ENCODE data around the gene CYP4F11.
"Not testable (repeated sequence)": the region's sequence is repeated elsewhere in the genome, so short reads cannot be mapped to it uniquely, and the experiment has no call there.

Gene CYP4F11

DNA sequence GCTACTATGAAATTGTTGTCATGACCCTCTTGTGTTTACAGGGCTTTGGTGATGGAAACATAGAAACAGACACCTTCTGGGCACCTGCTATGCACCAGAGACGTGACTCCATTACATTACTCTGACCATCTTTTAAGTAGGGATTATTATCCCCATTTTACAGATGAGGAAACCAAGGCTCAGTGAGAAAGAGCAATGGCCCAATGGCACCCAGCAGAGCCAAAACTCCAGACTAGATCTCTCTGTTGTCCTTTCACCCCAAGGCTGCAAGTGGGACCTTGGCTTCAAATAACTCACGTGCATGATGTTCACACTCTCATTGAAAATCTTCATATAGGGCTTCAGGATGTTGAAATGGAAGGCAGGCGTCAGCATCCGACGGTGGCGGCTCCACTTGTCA, 42.3 kb downstream of the CYP4F11 start:
- no peak for DNase-seq (ENCODE audit: low spot score)
- TF ChIP-seq, protein P1, sequence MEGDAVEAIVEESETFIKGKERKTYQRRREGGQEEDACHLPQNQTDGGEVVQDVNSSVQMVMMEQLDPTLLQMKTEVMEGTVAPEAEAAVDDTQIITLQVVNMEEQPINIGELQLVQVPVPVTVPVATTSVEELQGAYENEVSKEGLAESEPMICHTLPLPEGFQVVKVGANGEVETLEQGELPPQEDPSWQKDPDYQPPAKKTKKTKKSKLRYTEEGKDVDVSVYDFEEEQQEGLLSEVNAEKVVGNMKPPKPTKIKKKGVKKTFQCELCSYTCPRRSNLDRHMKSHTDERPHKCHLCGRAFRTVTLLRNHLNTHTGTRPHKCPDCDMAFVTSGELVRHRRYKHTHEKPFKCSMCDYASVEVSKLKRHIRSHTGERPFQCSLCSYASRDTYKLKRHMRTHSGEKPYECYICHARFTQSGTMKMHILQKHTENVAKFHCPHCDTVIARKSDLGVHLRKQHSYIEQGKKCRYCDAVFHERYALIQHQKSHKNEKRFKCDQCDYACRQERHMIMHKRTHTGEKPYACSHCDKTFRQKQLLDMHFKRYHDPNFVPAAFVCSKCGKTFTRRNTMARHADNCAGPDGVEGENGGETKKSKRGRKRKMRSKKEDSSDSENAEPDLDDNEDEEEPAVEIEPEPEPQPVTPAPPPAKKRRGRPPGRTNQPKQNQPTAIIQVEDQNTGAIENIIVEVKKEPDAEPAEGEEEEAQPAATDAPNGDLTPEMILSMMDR (IDR thresholded peaks at IDR 0.05; ENCODE audit: extremely low read depth, missing control alignments), result no peak

DNA sequence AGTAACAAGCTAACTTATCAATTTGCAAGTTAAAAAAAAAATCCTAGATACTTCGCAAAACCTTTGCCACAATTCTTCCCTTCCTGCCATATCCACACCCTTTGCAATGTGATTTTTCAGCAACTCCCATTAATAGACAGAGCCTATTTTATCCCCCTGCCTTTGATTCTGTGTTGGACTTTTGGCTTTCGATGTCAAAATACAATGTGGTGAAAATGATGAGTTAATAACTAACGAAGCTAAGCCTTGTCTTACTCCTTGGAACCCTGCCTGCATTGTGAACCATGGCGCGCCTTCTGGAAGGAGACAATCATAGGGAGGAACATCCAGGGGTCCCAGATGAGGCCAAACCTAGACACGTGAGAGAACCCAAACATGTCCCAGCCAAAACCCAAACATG, 42.9 kb downstream of the CYP4F11 start:
- TF ChIP-seq, protein P1 (IDR thresholded peaks at IDR 0.05; ENCODE audit: extremely low read depth, missing control alignments), result no peak
- no peak for DNase-seq (ENCODE audit: low spot score)

DNA sequence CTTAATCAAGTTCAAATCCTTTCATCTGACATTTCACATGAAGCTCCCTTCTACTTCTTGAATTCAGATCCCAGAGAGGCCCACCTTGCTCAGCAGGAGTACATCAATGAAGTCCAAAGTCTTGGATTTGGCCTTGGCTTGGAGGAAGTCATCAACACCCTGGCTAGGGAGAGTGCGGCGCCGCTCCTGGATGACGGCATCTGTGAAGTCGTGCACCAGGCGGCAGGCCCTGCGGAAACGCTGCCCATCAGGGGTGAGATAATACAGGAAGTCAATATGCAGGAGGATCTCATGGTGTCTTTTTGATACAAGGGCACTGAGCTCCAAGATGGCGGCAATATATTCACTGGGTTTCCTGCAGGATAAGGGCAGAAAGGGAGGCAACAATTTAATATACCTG, 45.0 kb downstream of the CYP4F11 start:
- not testable (repeated sequence) for DNase-seq (ENCODE audit: low spot score)

DNA sequence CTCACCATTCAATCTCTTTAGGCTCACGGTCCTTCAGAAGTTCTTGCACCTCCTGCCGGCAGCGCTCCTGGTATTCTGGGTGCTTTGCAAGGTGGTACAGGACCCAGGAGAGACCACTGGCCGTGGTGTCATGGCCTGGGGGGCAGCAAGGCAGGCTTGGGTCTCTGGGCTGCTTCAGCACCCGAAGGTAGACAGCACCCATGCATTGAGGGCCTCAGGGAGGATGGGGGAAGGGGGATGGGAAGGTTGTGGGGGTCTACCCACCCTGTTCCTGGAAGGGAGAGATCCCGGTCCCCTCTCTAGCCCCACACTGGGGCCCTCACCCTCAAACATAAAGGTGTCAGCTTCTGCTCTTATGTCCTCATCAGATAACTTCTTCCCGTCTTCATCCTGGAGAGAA, 48.4 kb downstream of the CYP4F11 start:
- no peak for DNase-seq (ENCODE audit: low spot score)
- TF ChIP-seq, protein P1 (IDR thresholded peaks at IDR 0.05; ENCODE audit: extremely low read depth, missing control alignments), result no peak

DNA sequence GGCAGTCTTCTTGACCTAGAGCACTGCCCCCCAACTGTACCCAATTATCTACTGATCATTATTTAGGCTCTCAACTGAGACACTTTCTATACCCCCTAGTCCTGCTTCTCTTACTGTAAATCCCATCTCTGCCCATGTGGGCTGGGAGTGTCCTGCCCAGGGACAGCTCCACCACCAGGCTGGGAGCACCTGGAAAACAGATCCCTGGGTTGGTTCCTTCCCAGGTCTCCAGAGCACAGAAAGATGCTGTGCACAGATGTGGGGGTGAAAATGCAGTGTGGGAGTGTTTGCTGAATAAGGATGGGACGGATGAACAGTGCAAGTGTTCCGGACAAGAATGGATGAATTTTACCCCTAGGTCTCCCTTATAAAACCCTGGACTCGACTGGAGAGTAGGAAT, 49.2 kb downstream of the CYP4F11 start:
- TF ChIP-seq, protein P1 (IDR thresholded peaks at IDR 0.05; ENCODE audit: extremely low read depth, missing control alignments), result no peak
- DNase-seq (ENCODE audit: low spot score), result no peak

DNA sequence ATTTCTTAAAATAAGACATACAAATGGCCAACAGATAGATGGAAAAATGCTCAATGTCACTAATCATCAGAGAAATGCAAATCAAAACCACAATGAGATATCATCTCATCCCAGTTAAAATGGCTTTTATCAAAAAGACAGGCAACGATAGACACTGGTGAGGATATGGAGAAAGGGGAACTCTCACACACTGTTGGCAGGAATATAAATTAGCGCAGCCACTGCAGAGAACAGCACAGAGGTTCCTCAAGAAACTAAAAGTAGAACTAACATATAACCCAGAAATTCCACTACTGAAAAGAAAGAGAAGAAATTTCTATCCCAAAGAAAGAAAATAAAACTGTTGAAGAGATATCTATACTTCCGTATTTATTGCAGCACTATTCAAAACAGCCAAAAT, 51.0 kb downstream of the CYP4F11 start:
- not testable (repeated sequence) for DNase-seq (ENCODE audit: low spot score)

DNA sequence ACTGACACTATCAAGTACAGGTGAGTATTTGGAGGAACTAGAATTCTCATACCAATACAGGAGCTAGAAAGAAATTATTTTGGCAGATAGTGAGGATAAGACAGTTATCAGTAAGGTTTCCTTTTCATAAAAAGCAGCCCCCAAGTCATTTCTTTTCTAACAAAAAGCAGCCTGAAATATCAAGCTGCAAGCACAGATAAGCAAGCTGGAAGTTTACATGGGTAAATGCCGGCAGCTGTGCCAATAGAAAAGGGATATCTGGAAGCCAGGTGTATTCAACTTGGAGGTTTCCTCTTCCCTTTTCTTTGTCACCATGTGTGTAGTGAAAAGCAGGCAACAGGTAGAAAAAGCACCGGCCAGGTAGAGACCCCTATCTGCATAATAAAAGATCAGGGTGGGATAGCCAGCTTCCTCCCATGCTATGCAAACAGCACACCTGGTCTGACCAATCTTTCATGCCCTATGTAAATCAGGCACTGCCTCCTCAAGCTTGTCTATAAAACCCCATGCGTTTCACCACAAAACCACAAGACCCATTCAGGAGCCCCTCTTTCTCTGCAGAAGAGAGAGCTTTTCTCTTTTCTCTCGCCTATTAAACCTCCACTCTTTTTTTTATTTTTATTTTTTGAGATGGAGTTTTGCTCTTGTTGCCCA, 59.4 kb downstream of the CYP4F11 start:
- TF ChIP-seq, protein P1 (IDR thresholded peaks at IDR 0.05; ENCODE audit: extremely low read depth, missing control alignments), result no peak
- DNase-seq (ENCODE audit: low spot score), result no peak

DNA sequence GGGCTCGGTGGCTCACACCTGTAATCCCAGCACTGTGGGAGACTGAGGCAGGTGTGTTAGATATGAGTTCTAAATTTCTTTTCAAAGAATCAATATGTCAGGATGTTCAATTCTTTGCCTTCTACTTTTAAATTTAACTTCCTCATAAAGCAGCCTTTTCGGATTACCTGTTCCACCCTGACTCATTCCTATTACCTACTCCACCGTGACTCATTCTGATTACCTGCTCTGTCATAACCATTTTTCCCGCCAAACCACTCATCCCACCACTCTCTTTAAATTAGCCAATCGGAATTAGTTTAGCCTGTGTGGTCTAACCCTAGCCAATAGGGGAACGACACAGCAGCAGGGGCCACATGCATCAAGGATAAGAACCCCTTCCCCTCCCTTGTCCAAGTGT, 60.6 kb downstream of the CYP4F11 start:
- not testable (repeated sequence) for DNase-seq (ENCODE audit: low spot score)

DNA sequence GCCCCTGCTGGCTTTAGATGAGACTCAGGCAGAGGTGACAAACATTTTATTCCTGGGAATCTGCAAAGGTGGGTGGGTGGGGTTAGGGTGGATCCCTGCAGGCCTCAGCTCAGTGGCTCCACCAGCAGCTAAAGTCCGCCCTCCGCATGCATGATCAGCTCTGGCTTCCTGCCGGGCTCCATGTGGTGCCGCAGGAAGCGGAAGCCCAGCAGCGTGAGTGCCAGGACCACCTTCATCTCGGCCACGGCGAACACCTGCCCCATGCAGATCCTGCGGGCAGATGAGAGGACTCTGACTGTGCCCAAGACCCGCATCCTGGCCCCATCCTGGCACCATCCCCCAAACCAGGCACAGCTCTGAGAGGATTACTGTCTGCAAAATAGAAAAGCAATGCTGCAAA, 62.8 kb downstream of the CYP4F11 start:
- TF ChIP-seq, protein P1 (IDR thresholded peaks at IDR 0.05; ENCODE audit: extremely low read depth, missing control alignments), result no peak
- peak; percentile 44 for DNase-seq (ENCODE audit: low spot score)
